SU-DHL-6 (cell line): Measurements from ENCODE around the gene FAM83D.

Experiments used
- H2AFZ ChIP-seq: fragments of 200-600 bp; sonication (generic); 2 replicates; pipeline ENCODE4 v1.6.1; 2014; ENCODE audit warnings: low read depth, mild to moderate bottlenecking, moderate library complexity, mixed read lengths, antibody characterized with exemption, low read length; ENCODE audit not compliant: severe bottlenecking
- H3F3A ChIP-seq: fragments of 200-600 bp; shearing (Covaris generic); 2 replicates; pipeline ENCODE4 v1.6.0; 2016; ENCODE audit warnings: antibody characterized with exemption, mild to moderate bottlenecking; ENCODE audit not compliant: insufficient read depth
- H3K27ac ChIP-seq: fragments of 200-600 bp; sonication (generic); 2 replicates; pipeline ENCODE4 v1.5.1; 2016; ENCODE audit warnings: low read depth, mild to moderate bottlenecking, low read length, moderate library complexity, mixed read lengths
- H3K27me3 ChIP-seq: fragments of 200-600 bp; sonication (generic), shearing (Covaris generic); 2 replicates; pipeline ENCODE4 v1.6.0; 2014; ENCODE audit warnings: mild to moderate bottlenecking, low read length
- H3K36me3 ChIP-seq: fragments of 200-600 bp; sonication (generic); 2 replicates; pipeline ENCODE4 v1.6.1; 2014; ENCODE audit warnings: mild to moderate bottlenecking, low read length, mixed read lengths
- H3K4me2 ChIP-seq: fragments of 300-600, 200-600 bp; shearing (Covaris generic), sonication (generic); 2 replicates; pipeline ENCODE4 v1.6.0; 2014; ENCODE audit warnings: low read length, low read depth, mild to moderate bottlenecking; ENCODE audit not compliant: poor library complexity, severe bottlenecking
- H3K4me3 ChIP-seq: fragments of 200-600 bp; sonication (generic); 2 replicates; pipeline ENCODE4 v1.5.1; 2014; ENCODE audit warnings: antibody characterized with exemption, low read length, mild to moderate bottlenecking, mixed read lengths; ENCODE audit not compliant: insufficient read depth, poor library complexity, severe bottlenecking
- H3K79me2 ChIP-seq: fragments of 200-600 bp; sonication (generic); 2 replicates; pipeline ENCODE4 v1.6.1; 2014; ENCODE audit warnings: mild to moderate bottlenecking, low read length, moderate library complexity; ENCODE audit not compliant: insufficient read depth
- H3K9ac ChIP-seq: fragments of 200-600 bp; sonication (generic); 2 replicates; pipeline ENCODE4 v1.7.0; 2014; ENCODE audit warnings: mild to moderate bottlenecking, low read length
- H3K9me2 ChIP-seq: fragments of 200-600 bp; sonication (generic); replicated peaks from 2 replicates; pipeline ENCODE4 v1.6.1; 2014; ENCODE audit warnings: low read length; ENCODE audit not compliant: insufficient read depth
- H3K9me3 ChIP-seq: fragments of 200-600 bp; sonication (generic); 2 replicates; pipeline ENCODE4 v1.6.1; 2014; ENCODE audit warnings: low read length, mixed read lengths; ENCODE audit not compliant: insufficient read depth
- H4K20me1 ChIP-seq: fragments of 200-600 bp; sonication (generic); 2 replicates; pipeline ENCODE4 v1.6.1; 2014; ENCODE audit warnings: low read depth, mild to moderate bottlenecking, antibody characterized with exemption, low read length, moderate library complexity, mixed read lengths
- EZH2phosphoT487 ChIP-seq: fragments of 200-600 bp; sonication (generic), shearing (Covaris generic); conservative IDR thresholded peaks from 2 replicates; pipeline ENCODE4 v1.6.1; 2018; ENCODE audit warnings: mild to moderate bottlenecking, antibody characterized with exemption, low read length, moderate library complexity, mixed read lengths
- TF ChIP-seq, protein P1 (sequence below): fragments of 200-600 bp; sonication (generic); IDR thresholded peaks from one replicate; pipeline ENCODE4 v1.5.1; 2017; ENCODE audit warnings: antibody characterized with exemption, mild to moderate bottlenecking, low read length, moderate library complexity; ENCODE audit not compliant: insufficient read depth, poor library complexity, severe bottlenecking

FAM83D gene

DNA sequence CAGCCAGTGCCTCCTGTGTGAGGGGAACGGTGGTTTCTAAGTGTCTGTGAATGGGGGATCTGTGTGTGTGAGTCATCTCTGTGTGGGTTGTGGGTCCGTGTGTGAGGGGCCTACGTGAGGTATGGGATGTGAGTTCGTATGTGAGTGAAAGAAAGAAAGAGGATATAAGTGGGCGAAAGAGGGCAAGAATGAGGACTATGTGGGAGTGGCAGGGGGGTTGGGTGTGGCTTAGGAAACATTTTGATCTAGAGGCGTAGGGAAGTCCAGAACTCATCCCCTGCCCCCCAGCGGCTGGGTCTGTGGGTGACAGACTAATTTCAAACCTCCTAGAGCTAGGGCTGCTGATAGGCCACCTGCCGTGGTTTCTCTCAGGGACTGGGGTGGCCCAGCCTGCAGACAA lies 71.4 kb downstream of the FAM83D start:
- Histone ChIP-seq H3K79me2 (no peaks in the 10 kb centered on the region), H2AFZ (no peak overlapping the region), H3K9ac (no peak overlapping the region), H3K4me3 (no peak overlapping the region), H3K9me3 (no peaks in the 10 kb centered on the region), H3K27me3 (no peaks in the 10 kb centered on the region), H3K27ac (no peak overlapping the region), H4K20me1 (no peaks in the 10 kb centered on the region), H3K9me2 (no peaks in the 10 kb centered on the region), H3K36me3 (peaks cover 7% of the 10 kb centered on the region; the same call in 1 of the 2 replicates), H3K4me2 (no peak overlapping the region), H3F3A (no peaks in the 10 kb centered on the region)
- TF ChIP-seq EZH2phosphoT487 = no peak
- TF ChIP-seq, protein P1, sequence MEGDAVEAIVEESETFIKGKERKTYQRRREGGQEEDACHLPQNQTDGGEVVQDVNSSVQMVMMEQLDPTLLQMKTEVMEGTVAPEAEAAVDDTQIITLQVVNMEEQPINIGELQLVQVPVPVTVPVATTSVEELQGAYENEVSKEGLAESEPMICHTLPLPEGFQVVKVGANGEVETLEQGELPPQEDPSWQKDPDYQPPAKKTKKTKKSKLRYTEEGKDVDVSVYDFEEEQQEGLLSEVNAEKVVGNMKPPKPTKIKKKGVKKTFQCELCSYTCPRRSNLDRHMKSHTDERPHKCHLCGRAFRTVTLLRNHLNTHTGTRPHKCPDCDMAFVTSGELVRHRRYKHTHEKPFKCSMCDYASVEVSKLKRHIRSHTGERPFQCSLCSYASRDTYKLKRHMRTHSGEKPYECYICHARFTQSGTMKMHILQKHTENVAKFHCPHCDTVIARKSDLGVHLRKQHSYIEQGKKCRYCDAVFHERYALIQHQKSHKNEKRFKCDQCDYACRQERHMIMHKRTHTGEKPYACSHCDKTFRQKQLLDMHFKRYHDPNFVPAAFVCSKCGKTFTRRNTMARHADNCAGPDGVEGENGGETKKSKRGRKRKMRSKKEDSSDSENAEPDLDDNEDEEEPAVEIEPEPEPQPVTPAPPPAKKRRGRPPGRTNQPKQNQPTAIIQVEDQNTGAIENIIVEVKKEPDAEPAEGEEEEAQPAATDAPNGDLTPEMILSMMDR = no peak

DNA sequence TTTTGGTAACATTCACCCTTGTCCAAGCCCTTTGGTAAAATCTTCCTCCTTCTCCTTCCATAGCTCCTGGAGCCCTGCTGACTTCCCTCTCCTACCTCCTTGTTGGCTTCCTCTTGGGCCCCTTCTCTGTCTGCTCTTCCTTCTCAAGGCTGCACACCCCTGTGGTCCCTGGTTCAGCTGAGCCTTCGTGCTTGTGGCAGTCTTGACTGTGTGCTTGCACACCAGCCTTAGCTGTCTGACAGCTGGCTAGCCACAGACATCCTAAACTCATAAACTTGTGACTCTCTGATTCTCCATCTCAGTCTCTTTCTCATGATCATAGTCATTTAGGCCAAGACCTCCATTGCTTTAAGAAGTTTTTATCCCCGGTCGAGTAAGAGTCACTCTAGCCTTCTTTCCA lies 73.0 kb downstream of the FAM83D start:
- H3K4me2 ChIP-seq = no peak overlapping the region
- TF ChIP-seq EZH2phosphoT487 = no peak
- TF ChIP-seq, protein P1 = no peak
- no peak overlapping the region for H3K4me3 ChIP-seq
- H3F3A ChIP-seq = no peaks in the 10 kb centered on the region
- H3K9me3 ChIP-seq = no peaks in the 10 kb centered on the region
- no peak overlapping the region for H2AFZ ChIP-seq
- no peaks in the 10 kb centered on the region for H3K9me2 ChIP-seq
- peaks cover 10% of the 10 kb centered on the region; the same call in 1 of the 2 replicates for H3K36me3 ChIP-seq
- H3K27ac ChIP-seq = no peak overlapping the region
- H4K20me1 ChIP-seq = no peaks in the 10 kb centered on the region
- H3K27me3 ChIP-seq = no peaks in the 10 kb centered on the region
- no peak overlapping the region for H3K9ac ChIP-seq
- no peaks in the 10 kb centered on the region for H3K79me2 ChIP-seq

DNA sequence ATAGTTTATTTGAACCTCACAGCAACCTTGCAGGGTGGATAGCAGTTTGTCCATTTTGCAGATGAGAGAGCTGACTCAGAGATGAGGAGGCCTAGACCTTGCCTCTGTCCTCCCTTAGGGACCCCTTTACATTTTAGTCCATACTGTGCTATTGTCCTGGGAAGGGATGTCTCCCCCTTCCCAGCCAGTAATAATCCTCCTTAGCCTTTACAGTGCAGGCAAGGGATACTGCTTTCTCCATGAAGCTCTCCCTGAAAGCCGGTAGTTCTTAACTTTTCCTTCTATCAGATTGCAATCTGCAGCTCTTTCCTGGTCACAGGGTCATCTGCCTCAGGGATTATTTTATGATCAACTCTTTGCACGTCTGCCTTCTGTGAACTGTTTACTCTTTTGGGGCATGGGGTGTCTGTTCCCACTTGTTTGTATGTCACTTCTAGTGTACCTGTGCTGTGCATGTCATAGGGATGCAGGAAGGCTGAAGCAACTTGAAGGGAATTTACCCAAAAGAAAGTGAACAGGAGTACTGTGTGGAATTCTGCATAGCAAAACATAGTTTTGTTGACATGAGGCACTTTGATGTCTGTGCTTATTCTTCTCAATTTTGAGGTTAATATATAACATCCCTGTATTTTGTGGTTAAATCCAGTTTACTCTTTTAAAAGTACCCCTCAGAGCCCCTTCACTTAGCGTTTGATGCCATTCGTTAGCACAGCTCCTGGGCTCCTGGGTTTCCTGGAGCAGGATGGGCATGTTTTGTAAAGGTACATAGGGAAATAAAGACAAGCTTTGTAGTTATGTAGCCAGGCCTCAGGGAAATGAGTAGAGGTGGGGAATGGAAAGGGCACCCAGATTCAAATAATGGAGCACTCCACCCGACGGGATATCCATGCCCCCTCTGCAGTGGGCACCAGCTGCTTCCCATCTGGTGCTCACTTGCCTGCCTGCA lies 74.0 kb downstream of the FAM83D start:
- H3K9ac ChIP-seq = no peak overlapping the region
- no peak overlapping the region for H2AFZ ChIP-seq
- no peak overlapping the region for H3K27ac ChIP-seq
- TF ChIP-seq, protein P1 = no peak
- no peak for TF ChIP-seq EZH2phosphoT487
- no peaks in the 10 kb centered on the region for H3K27me3 ChIP-seq
- H3K4me2 ChIP-seq = no peak overlapping the region
- no peaks in the 10 kb centered on the region for H3F3A ChIP-seq
- no peaks in the 10 kb centered on the region for H3K9me3 ChIP-seq
- no peaks in the 10 kb centered on the region for H3K79me2 ChIP-seq
- no peaks in the 10 kb centered on the region for H3K9me2 ChIP-seq
- H3K4me3 ChIP-seq = no peak overlapping the region
- H4K20me1 ChIP-seq = no peaks in the 10 kb centered on the region
- peaks cover 10% of the 10 kb centered on the region; the same call in 1 of the 2 replicates for H3K36me3 ChIP-seq
